Measurements from ENCODE around the gene AMELX. TPM values are rescaled to one million over a fixed set of nuclear protein-coding genes. Genes with fewer than 3 reads are reported as not detected.

The AMELX gene
- polyA plus RNA-seq, 1 donor (not counting 4 experiments of a cell fraction or from before 2014, with no cell fraction given): not detected

DNA sequence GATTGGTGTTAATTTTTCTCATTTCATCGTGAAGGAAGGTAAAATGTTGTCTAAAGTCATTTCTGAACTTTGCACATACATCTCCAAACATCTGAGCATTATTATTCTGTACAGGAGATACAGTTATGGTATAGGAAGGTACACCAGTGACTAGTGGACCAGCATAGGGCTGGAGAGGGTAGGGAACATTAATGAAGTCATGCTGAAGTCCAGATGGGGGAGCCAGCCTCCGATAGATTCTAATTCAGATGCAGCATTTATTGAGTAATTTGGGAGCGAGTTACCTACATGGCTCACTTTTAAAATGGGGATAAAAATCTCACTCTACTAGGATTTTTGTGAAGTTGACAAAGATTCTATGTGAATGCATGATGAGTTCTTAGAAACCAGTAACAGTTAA, 34.9 kb downstream of the AMELX start:
- no peaks in the 10 kb centered on the region for H3K9me1 ChIP-seq (ENCODE audit: control insufficient read depth, extremely low read depth, insufficient read depth, low read length)
- DNase-seq (ENCODE audit: low read depth, low spot score) (no peak), FAIRE-seq (no peak)
- no peak overlapping the region for H3K4me3 ChIP-seq (ENCODE audit: control insufficient read depth in 2 of 3, extremely low read depth in 1 of 3, insufficient read depth in 2 of 3, low read depth in 1 of 3, low read length in 3 of 3)
- dilution Hi-C loops (cut with MboI; ENCODE audit: extremely low pct_ligation_motif_present, low sequenced_read_pairs): no loop called here
- H3K4me2 ChIP-seq (ENCODE audit: control insufficient read depth, extremely low read depth, insufficient read depth, low read depth, low read length): no peak overlapping the region
- no peaks in the 10 kb centered on the region for H3K79me2 ChIP-seq (ENCODE audit: control insufficient read depth, insufficient read depth, low read length)
- no peak overlapping the region for H3K27ac ChIP-seq (ENCODE audit: control insufficient read depth, insufficient read depth, low read length)
- no peaks in the 10 kb centered on the region for H3K9me3 ChIP-seq (ENCODE audit: control insufficient read depth, low read depth, low read length)
- H3K4me1 ChIP-seq (ENCODE audit: control insufficient read depth, extremely low read depth, insufficient read depth, low read length): no peaks in the 10 kb centered on the region
- no peaks in the 10 kb centered on the region for H4K20me1 ChIP-seq (ENCODE audit: control insufficient read depth, extremely low read depth, insufficient read depth, low read length)
- H3K9ac ChIP-seq (ENCODE audit: control insufficient read depth, extremely low read depth, insufficient read depth, low read length): no peak overlapping the region
- TF ChIP-seq EZH2 (IDR thresholded peaks at IDR 0.05; ENCODE audit: low read length): no peak
- TF ChIP-seq, protein P1, sequence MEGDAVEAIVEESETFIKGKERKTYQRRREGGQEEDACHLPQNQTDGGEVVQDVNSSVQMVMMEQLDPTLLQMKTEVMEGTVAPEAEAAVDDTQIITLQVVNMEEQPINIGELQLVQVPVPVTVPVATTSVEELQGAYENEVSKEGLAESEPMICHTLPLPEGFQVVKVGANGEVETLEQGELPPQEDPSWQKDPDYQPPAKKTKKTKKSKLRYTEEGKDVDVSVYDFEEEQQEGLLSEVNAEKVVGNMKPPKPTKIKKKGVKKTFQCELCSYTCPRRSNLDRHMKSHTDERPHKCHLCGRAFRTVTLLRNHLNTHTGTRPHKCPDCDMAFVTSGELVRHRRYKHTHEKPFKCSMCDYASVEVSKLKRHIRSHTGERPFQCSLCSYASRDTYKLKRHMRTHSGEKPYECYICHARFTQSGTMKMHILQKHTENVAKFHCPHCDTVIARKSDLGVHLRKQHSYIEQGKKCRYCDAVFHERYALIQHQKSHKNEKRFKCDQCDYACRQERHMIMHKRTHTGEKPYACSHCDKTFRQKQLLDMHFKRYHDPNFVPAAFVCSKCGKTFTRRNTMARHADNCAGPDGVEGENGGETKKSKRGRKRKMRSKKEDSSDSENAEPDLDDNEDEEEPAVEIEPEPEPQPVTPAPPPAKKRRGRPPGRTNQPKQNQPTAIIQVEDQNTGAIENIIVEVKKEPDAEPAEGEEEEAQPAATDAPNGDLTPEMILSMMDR (optimal IDR thresholded peaks at IDR 0.05 in 1 of 3, IDR thresholded peaks at IDR 0.05 in 1 of 3, conservative IDR thresholded peaks at IDR 0.05 in 1 of 3; ENCODE audit: extremely low read depth in 1 of 3, insufficient read depth in 2 of 3, low read length in 3 of 3): no peak
- H3K27me3 ChIP-seq (ENCODE audit: control insufficient read depth, extremely low read depth, insufficient read depth, low read length): no peaks in the 10 kb centered on the region
- no peaks in the 10 kb centered on the region for H3K36me3 ChIP-seq (ENCODE audit: control insufficient read depth in 2 of 2, extremely low read depth in 1 of 2, insufficient read depth in 2 of 2, low read length in 2 of 2)
- H2AFZ ChIP-seq (ENCODE audit: control insufficient read depth, low read length): no peak overlapping the region

DNA sequence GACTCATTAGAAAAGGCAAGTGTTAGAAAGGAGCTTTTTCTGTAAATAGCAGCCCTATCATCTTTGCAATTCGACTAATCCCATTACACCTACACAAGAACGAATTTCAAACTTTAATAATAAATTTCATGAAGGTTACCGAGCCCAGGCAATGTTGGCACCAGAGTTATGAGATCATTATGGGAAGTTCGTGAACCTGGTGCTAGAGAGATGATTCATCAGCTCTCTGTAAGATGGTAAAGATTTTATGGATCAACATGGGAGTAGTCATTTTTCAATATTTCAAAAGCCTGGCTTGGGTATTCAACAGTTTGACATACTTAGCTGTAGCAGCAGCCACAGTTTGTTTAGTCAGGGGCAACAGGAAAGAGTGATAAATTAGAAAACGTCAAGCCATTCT, 35.8 kb downstream of the AMELX start:
- H3K9me3 ChIP-seq (ENCODE audit: control insufficient read depth, low read depth, low read length): no peaks in the 10 kb centered on the region
- TF ChIP-seq, protein P1 (optimal IDR thresholded peaks at IDR 0.05 in 1 of 3, IDR thresholded peaks at IDR 0.05 in 1 of 3, conservative IDR thresholded peaks at IDR 0.05 in 1 of 3; ENCODE audit: extremely low read depth in 1 of 3, insufficient read depth in 2 of 3, low read length in 3 of 3): no peak
- no peak for TF ChIP-seq EZH2 (IDR thresholded peaks at IDR 0.05; ENCODE audit: low read length)
- dilution Hi-C loops (cut with MboI; ENCODE audit: extremely low pct_ligation_motif_present, low sequenced_read_pairs): no loop called here
- H3K36me3 ChIP-seq (ENCODE audit: control insufficient read depth in 2 of 2, extremely low read depth in 1 of 2, insufficient read depth in 2 of 2, low read length in 2 of 2): no peaks in the 10 kb centered on the region
- H3K4me3 ChIP-seq (ENCODE audit: control insufficient read depth in 2 of 3, extremely low read depth in 1 of 3, insufficient read depth in 2 of 3, low read depth in 1 of 3, low read length in 3 of 3): no peak overlapping the region
- no peak overlapping the region for H2AFZ ChIP-seq (ENCODE audit: control insufficient read depth, low read length)
- H3K27me3 ChIP-seq (ENCODE audit: control insufficient read depth, extremely low read depth, insufficient read depth, low read length): no peaks in the 10 kb centered on the region
- H3K9ac ChIP-seq (ENCODE audit: control insufficient read depth, extremely low read depth, insufficient read depth, low read length): no peak overlapping the region
- H3K9me1 ChIP-seq (ENCODE audit: control insufficient read depth, extremely low read depth, insufficient read depth, low read length): no peaks in the 10 kb centered on the region
- H3K27ac ChIP-seq (ENCODE audit: control insufficient read depth, insufficient read depth, low read length): no peak overlapping the region
- FAIRE-seq: no peak
- no peak overlapping the region for H3K4me2 ChIP-seq (ENCODE audit: control insufficient read depth, extremely low read depth, insufficient read depth, low read depth, low read length)
- DNase-seq (ENCODE audit: low read depth, low spot score): no peak
- no peaks in the 10 kb centered on the region for H3K79me2 ChIP-seq (ENCODE audit: control insufficient read depth, insufficient read depth, low read length)
- no peaks in the 10 kb centered on the region for H4K20me1 ChIP-seq (ENCODE audit: control insufficient read depth, extremely low read depth, insufficient read depth, low read length)
- no peaks in the 10 kb centered on the region for H3K4me1 ChIP-seq (ENCODE audit: control insufficient read depth, extremely low read depth, insufficient read depth, low read length)
